HG03432 (cell line): ENCODE data around the gene ZSCAN16.
"Not testable (repeated sequence)": the region's sequence is repeated elsewhere in the genome, so short reads cannot be mapped to it uniquely, and the experiment has no call there.

ENCODE experiments used
- ATAC-seq: cut with Tn5 transposase; IDR thresholded peaks from one replicate; pipeline ENCODE4 v1.9.1; 2021; ENCODE audit warnings: mild to moderate bottlenecking, moderate library complexity; ENCODE audit not compliant: unreplicated experiment

ZSCAN16 gene

DNA sequence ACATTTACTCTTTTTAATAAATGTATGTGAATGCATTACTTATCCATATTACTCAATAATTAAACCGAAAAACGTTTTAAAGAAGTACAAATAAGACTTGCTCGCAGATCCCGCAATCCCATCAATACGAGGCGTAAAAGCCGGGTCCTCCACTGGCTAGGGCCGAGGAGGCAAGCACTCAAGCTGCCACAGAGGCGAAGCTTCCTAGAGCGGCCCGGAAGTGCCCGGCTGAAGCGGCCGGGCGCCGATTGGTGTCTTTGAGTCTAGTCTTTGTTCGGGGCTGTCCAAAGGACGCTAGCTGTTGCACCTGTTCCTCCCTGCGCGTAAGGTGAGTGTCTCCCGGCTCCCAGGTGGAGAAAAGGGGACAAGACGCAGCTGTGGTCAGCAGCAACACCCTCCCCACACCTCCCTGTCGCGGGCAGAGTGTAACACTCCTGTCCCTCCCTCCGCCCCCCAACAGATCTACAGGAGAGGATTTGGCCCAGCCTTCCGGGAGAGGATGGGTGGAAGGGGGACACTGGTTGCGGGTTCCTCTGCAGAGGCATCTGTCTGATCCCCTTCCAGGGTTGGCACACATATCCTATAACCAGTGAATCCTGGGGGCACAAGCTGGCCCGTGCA, at the start of gene ZSCAN16:
TSS of gene ZSCAN16 (plus strand) at position 260 of the 621 bp plus-strand sequence. CDS start 835 bp downstream, outside the sequence.
- peak; percentile 97 for ATAC-seq

DNA sequence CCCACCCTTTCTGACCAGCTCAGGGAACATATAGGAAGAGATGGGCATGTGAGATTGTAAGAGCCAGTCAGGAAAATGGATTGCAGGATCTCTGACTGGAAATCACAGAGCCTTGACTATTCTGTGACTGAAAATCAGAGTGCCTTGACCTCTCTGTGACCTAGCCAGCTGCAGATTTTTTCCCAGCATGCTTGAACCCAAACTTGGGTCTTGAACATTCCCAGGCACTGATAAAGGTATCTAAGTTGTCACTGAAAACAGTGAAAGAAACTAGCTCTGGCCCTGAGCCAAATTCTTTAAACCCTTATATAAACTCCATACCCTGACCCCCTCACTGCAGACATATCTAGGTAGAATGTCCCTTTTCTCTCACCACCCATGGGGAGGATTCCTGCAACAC, 46.4 kb upstream of the ZSCAN16 start:
- ATAC-seq, result no peak

DNA sequence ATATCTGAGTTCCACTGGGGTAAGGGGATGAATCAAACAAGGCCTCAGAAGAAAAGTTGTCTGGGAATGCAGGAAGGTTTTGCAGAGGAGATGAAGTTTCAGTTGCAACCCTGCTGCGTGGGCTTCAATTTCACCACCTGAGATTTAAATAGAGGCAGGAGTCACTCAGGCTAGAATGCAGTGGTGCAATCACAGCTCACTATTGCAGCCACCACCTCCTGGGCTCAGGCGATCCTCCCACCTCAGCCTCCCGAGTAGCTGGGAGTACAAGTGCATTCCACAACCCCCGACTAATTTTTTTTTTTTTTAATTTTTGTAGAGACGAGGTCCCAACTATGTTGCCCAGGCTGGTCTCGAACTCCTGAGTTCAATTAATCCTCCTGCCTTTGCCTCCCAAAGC, 45.6 kb upstream of the ZSCAN16 start:
- no peak for ATAC-seq

DNA sequence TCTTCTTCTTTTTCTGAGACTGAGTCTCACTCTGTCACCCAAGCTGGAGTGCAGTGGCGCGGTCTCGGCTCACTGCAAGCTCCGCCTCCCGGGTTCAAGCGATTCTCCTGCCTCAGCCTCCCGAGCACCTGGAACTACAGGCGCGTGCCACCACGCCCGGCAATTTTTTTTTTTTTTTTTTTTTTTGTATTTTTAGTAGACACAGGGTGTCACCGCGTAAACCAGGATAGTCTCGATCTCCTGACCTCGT, 44.1 kb upstream of the ZSCAN16 start, which contains the start of gene ZNF165:
TSS of gene ZNF165 (plus strand) at position 188 of the 250 bp plus-strand sequence. CDS start 4,913 bp downstream, outside the sequence.
- ATAC-seq, result peak; percentile 15

DNA sequence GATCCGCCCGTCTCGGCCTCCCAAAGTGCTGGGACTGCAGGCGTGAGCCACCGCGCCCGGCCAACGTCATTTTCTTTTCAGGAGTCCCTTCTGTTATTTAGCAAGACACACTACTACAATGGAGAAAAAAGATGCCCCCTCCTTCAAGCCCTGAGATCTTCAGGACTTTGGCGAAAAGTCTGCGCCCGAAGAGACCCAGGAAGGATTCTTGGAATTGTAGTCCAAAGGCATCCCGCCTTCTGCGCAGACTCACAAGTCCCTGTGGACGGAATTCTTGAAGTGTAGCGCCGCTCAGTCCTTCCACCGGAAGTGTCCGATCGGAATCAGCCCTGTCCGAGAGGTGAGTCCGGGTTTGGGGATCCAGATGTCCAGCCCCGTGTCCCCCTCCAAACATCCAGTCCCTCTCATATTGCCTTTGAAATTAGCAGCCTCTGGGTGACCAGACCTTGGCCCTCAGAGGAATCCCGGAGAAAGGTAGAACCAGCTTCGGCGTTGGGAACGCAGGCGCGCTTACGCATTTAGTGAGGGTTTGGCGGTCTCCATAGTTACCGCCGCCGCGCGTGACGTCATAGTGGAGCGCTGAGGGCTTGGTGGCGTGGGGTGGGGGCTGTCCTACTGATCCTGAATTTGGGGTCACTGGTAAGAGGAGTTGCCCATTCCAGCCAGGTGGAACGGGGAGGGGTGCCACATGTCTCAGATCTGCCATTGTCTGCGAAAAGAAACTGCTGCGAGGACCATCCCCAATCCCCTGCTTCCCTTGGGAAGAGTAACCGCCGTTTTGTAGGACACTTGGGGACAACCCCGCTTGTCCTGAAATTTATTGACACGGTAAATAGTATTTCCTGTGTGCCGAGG, 43.6 kb upstream of the ZSCAN16 start:
- ATAC-seq, result peak; percentile 78

DNA sequence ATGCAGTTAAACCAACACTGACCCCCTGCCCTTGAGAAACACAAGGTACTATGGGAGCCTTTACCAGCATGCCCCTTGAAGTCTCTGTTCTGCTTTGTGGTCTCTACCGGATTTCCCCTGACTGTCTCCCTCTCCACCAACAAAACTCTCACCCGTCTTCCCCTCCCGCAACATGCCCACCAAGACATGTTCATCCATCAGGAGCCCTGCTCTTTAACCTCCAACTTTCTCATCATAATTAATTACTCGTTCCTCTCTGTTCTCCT, 43.0 kb upstream of the ZSCAN16 start:
- peak; percentile 67 for ATAC-seq

DNA sequence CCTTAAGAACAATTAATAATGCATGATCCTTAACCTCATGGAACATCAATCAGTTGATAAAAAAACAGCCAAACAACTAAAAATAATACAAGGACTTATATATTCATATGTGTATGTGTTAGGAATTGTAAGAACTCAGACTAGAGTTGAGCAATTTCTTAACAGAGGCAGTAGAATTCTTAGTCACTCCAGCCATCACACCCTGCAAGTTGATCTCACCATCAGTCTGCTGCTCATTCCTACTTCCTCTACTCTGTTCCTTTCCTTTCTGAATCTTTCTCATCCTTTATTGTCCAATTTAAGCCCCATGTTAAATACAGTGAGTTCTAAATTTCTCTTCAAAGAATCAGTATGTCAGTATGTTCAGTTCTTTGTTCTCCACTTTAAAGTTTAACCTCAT, 41.5 kb upstream of the ZSCAN16 start:
- ATAC-seq, result no peak

DNA sequence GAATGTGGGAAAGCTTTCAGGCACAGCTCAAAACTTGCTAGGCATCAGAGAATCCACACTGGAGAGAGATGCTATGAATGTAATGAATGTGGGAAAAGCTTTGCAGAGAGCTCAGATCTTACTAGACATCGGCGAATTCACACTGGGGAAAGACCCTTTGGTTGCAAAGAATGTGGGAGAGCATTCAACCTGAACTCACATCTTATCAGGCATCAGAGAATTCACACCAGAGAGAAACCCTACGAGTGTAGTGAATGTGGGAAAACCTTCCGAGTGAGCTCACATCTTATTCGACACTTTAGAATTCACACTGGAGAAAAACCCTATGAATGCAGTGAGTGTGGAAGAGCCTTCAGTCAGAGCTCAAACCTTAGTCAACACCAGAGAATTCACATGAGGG, 35.4 kb upstream of the ZSCAN16 start:
- no peak for ATAC-seq

DNA sequence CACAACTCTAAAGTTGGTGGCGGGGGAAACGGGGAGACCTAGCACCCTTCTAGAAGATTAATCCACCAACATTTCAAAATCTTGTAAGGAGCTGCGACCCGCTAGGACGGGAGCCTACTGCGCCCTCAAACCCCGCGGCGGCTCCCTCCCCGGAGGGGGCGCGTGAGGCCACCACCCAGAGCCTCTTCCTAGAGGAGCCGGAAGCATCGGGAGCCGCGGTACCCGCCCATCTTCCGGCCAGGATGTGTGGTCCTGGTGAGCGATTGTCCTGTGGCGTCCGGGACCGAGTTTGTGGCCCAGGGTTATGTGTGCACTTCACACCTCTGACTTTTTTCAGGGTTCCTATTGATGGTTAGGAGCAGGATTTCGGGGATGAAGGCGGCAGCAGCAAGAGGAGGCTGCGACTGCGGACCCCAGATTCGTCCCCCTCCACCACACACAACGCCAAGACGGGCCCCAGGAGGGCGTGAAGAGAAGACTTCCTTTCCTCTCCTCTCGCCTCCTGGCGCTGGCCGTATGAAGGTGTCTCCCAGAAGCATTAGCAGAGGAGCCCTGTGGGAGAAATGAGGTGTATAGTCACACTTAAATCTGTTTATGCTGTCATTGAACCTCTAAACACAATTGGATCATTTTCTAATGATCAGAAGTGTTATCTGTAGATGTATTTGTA, 33.4 kb upstream of the ZSCAN16 start:
- no peak for ATAC-seq

DNA sequence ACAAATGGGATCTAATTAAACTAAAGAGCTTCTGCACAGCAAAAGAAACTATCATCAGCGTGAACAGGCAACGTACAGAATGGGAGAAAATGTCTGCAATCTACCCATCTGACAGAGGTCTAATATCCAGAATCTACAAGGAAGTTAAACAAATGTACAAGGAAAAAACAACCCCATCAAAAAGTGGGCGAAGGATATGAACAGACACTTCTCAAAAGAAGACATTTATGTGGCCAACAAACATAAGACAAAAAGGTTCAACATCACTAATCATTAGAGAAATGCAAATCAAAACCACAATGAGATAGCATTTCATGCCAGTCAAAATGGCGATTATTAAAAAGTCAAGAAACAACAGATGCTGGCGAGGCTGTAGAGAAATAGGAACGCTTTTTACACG, 22.2 kb upstream of the ZSCAN16 start:
- ATAC-seq, result not testable (repeated sequence)

DNA sequence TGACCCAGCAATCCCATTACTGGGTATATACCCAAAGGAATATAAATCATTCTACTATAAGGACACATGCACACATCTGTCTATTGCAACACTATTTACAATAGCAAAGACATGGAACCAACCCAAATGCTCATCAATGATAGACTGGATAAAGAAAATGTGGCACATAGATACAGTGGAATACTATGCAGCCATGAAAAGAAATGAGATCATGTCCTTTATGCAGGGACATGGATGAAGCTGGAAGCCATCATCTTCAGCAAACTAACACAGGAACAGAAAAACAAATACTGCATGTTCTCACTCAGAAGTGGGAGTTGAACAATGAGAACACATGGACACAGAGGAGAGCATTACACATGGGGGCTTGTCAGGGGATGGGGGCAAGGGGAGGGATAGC, 21.7 kb upstream of the ZSCAN16 start:
- ATAC-seq, result not testable (repeated sequence)

DNA sequence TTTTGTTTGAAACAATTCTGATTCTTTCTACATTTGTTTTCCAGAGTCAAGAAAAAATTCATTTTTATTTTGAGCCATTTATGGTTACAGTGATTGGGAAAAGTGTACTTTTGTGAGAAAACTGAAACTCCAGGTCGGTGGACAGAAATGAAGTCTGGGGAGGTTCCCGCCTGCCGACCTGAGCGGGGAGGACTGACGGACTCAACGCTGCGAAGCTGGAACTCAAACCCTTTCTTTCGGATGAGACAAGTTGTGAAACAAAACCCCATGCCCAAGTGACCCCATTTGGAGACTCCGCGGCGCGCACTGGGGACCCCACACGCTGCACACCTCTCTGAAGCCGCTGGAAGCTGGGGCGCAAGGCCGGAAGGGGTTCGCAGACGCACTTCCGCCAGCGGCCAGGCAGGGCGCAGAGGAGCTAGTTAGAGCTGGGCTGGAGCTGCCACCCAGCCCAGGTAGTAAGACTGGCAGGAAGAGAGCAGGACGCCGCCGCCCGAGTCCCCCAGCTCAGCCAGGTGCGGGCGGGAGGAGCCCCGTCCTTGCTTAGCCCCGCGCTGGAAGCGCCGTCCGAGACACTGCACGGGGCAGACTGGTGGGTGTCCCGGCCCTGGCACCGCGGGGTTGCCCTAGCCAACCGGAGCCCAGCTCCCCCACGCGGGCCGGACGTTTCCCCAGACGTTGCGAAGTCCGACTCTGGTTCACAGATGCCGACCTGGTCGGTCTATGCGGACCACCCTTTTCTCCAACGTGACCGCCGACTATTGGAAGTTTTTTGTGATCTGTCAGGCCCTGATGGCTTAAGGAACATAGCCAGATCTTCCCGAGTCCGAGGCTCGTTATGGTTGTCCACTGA, 19.8 kb upstream of the ZSCAN16 start:
- peak; percentile 98 for ATAC-seq

DNA sequence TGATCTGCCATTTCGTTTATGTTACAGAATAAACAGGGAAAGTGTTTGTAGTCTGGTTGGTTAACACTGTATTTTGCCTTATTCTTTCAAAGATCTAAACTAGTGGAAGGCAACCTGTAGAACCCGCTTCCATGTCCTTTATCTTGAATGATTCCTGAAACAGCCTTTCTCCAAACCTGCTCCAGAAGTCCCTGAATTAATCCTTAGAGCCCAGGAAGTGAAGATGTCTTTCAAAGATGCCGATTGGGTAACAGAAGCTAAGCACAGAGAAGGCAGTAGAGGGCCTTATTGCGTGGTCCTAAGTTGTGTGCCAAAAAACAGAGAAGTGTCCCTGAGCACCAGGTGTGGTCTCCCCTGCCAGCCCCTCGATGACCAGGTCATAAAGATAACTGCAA, 19.2 kb upstream of the ZSCAN16 start:
- peak; percentile 29 for ATAC-seq

DNA sequence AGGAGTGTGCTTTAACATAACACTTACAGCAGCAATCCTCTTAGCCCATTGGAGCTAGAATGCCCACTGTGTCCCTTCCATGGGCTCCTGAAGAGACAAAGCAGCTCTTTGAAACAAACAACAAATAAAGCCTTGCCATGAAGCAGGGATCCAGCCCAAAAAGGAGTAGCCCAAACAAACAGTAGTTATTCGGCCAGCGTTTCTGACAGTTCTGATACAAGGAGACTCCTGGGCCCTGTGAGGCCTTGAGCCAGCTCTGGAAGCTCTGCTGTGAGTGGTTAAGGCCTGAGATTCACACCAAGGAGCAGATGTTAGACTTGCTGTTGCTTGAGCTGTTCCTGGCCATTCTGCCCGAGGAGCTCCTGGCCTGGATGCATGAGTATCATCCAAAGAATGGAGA, 16.9 kb upstream of the ZSCAN16 start:
- ATAC-seq, result no peak

DNA sequence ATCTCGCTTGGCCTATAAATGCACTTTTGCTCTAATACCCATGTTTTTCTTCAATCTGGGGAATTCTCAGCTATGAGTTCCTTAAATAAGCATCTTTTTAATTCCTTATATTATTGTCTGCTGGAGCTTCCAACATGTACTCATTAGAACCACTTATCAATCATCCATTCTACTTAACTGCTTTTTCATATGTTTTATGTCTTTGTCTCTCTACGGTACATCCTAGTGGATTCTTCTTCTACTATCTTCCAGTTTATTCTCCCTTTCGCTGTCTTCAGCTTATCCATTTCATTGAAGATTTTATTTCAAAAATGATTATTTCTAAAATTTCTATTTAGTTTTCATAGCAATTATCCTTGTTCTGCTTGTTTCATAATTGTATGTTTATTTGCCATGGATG, 12.4 kb upstream of the ZSCAN16 start:
- ATAC-seq, result no peak

DNA sequence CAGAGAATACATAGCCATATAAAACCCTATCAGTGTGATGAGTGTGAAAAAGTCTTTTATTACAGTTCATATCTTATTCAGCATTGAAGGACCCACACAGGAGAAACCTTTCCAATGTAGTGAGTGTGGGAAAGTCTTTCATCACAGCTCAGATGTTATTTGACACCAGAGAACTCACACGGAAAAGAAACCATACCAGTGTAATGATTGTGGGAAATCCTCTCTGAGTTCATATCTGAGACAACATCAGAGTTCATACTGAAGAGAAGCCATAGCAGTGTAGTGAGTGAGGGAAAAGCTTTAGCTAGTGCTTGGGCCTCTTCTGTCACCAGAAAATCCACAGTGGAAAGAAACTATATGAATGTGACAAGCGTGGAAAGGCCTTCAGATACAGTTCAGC, 8.6 kb upstream of the ZSCAN16 start:
- no peak for ATAC-seq

DNA sequence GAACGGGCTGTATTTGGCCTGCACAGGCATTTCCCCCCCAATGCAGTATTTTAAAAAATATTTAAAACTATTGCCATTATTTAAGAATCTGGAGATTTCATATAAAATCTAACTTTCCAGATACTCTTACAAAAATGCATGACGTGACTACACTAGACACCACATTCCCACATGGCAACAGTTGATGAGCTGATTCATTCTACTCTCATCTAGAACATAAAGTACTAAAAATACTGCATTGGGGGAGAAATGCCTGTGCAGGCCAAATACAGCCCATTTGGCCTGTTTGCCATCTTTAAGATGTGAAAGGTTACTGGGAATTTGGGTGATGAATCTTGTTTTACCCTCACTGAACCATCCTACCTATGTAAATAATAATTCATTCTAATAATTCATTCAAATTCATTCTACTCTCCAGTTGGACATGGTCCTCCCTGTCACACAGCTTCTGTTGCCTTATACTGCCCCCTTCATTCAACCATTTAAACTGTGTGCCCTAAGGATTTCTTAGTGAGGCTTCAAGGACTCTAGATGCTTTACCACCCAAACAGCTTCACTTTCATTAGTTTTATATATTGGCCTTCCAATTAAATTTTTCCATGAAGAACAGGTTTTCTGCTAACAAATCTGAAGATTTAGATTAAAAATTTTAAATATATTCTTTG, 6.9 kb upstream of the ZSCAN16 start:
- ATAC-seq, result no peak

DNA sequence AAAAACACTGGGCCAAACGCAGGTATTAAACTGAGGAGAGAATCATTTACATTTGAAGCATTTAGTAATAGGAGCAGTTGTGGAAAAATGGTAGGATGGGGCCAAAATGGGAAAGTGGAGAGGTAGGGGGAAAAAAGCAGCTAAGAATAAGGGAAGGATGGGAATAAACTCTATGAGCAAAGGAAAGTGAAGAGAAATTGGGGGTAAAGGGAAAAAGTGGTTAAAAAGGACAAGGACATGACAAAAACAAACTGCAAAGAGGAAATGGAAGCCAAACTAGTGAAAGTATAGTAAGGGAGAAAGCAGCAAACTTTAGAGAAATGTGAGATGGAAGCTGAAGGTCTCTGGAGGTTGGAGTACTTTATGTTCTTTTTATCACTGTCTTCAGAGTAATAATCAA, 6.2 kb upstream of the ZSCAN16 start:
- no peak for ATAC-seq

DNA sequence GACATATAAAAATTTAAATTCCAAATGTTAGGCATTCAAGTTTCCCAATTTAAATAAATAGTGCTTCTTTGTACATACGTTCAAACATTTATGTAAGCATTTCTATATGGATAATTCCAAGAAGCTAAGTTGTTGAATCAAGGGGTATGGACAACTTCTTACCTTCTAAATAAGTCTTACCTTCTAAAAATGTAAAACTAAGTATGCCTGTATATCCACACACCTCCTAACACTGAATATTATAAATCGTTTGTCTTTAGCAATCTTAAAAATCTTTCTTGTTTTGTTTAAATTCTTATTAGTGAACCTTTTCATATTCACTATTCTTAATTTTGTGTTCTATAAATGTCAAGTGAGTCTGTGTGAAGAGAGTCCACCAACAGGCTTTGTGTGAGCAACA, 2.5 kb upstream of the ZSCAN16 start:
- ATAC-seq, result no peak

DNA sequence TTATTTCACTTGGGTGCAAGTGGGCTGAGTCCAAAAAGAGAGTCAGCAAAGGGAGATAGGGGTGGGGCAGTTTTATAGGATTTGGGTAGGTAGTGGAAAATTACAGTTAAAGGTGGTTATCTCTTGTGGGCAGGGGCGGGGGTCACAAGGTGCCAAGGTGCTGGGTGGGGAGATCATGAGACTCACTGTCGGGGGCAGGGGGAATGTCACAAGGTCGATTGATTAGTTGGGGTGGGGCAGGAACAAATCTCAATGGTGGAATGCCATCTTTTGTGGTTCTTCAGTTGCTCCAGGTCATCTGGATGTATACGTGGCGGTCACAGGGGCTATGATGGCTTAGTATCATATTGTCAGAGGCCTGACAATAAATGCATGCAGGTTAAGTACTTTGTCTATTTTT, 2.1 kb upstream of the ZSCAN16 start:
- not testable (repeated sequence) for ATAC-seq

DNA sequence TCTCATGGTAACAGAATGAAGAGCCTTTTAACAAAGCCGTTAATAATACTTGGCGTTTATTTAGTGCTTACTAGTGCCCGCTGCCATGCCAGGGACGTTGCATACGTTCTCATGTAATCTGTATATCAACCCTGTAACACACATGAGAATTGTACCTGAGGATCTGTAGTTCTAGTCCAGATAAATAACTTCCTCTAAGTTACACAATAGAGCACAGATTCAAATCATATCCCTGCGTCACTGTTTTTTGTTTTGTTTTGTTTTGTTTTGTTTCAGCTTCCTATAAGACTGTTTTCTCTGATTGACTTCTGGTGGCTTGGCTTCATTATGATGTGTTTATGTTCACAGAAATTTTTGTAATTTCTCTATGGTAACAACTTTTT, 553 bp downstream of the ZSCAN16 start:
- ATAC-seq, result peak; percentile 14
